ENCODE data around the gene TAP1.
A peak's percentile ranks its signal among the peaks of the same experiment; 100 is the strongest.
"Not testable (repeated sequence)": the region's sequence is repeated elsewhere in the genome, so short reads cannot be mapped to it uniquely, and the experiment has no call there.

TAP1 gene

GRCh38 chr6:32805404-32805803 lies 48.1 kb downstream of the TAP1 start:
- DNase-seq (ENCODE audit: low read depth in 2 of 2), result not testable (repeated sequence)

- DNase-seq (ENCODE audit: low read depth in 2 of 2), result no peak
Observed at GRCh38 chr6:32803416-32803815, 50.1 kb downstream of the TAP1 start.

DNA sequence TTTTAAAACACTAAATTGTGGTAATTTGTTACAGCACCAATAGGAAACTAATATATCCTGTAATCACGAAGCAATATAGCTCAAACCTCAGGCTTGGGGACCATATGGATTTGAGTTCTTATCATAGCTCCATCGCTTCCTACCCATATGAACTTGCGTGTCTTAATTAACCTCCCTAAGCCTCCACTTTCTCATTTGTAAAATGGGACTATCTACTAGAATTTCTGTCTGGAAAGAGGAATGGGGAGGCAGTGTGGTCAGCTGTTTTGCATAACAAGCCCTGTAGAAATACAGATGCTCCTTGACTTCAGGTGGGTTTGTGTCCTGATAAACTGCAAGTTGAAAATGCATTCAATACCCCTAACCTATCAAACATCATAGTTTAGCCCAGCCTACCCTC lies 53.8 kb downstream of the TAP1 start:
- no peak for DNase-seq (ENCODE audit: low read depth in 2 of 2)

DNA sequence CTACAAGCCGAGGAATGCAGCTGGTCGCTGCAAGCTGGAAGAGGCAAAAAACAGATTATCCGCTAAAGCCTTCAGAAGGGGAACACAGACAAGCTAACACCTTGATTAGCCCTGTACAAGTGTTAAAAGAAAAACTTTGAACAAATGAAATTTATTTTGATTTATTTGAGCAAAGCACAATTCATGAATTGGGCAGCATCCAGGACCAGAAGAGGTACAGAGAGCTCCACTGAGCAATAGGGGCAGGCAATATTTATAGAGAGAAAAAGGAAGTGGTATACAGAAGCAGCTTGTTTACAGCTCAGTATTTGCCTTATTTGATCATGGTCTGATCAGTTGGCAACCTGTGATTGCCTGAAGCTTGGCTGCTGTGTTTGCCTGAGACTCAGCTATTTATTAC lies 54.3 kb downstream of the TAP1 start:
- no peak for DNase-seq (ENCODE audit: low read depth in 2 of 2)

DNA sequence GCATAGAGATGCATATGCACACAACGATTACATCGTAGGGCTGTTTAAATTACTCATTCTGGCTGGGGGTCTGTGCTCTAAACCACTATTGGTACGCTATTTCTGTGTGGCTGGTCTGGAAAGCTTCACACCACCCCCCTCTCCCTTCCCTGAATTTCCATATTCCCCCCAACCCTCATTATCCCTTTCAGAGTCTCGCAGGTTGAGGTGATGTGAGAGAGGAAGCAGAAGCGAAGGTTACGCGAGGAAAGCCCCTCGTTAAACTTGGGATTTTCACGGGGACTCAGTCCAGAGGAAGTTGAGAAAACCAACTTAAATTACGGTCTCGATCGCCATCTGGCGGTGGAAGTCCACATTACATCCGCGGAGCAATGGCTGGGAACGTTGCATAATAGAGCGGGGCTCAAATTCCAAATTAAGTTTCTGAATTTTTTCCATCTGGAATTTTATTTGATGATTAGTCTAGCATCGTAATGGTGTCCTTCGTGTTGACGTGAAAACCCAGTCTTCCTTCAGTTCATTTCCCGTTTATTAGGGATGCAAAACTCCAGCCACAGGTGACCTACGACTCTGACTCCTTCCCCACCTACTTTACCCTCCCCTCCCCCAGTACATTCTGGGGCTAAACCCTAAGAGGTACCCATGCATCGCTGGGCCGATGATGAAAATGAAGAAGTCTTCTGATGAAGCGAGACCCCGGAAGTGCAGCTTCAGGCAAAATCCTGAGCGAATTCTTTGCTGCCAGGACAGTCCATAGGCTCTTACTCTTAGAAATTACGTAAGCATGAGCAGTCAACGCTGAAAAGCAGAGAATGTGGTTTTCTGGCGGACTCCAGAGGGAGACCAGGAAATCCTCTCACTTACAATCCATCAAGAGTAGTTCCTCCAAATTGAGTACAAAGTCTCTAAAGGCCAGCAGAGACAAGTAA lies 56.4 kb downstream of the TAP1 start:
- DNase-seq (ENCODE audit: low read depth in 2 of 2), result peak; percentile 33 to 52

Measured in stimulated activated CD8-positive, alpha-beta memory T cell treated with anti-CD3 and anti-CD28 coated beads, Interleukin-15, amount 100 ng/mL, for 4 hours (primary cell).